WTC11 (cell line): ENCODE data around the gene MAGEB2. TPM values are rescaled to one million over a fixed set of nuclear protein-coding genes. Genes with fewer than 3 reads are reported as not detected.

Experiments used
- total RNA-seq: library from RNA; stranded (reverse); gene quantifications from 3 replicates; pipeline ENCODE4 v1.2.3, GENCODE V29; 2021

The MAGEB2 gene
- total RNA-seq, 1 experiment from 2014 or later, result 0.35 TPM

Other genes with a start within 250 kb of the MAGEB2 start
- gene MAGEB3, start 15.1 kb downstream of the MAGEB2 start, total RNA-seq, result 0.11 TPM in 1 of 3 replicates, not detected in the others
- gene MAGEB4, start 26.4 kb downstream of the MAGEB2 start, total RNA-seq, result not detected in 3 replicates
- gene MAGEB1, start 31.6 kb downstream of the MAGEB2 start, total RNA-seq, result 0.09 to 0.22 TPM in 2 of 3 replicates, not detected in the other
- 0.09 to 0.20 TPM in 2 of 3 replicates, not detected in the other for gene NR0B1, start 93.8 kb downstream of the MAGEB2 start, total RNA-seq